ENCODE measurements around the gene CYBRD1. TPM values are rescaled to one million over a fixed set of nuclear protein-coding genes. Genes with fewer than 3 reads are reported as not detected.

The CYBRD1 gene
- total and polyA plus RNA-seq, 2 donors (not counting 1 experiment from before 2014, with no cell fraction given): 227 to 250 TPM

DNA sequence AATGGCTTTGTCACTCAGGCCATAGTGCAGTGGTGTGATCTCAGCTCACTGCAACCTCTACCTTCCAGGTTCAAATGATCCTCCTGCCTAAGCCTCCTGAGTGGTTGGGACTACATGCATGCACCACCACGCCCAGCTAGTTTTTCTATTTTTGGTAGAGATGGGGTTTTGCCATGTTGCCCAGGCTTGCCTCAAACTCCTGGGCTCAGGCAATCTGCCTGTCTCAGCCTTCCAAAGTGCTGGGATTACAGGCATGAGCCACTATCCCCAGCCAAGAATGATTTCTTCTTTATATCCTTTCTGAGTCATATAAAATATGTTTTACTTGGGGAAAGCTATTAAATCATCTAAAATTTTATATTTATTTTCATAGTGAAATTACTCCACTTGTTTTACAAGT, 61.3 kb downstream of the CYBRD1 start:
- Histone ChIP-seq H3K36me3 (ENCODE audit: control insufficient read depth, insufficient read depth, low read length) (no peaks in the 10 kb centered on the region), H2AFZ (ENCODE audit: low read length) (no peak overlapping the region), H3K9me3 (ENCODE audit: control insufficient read depth, insufficient read depth, low read depth, low read length) (no peaks in the 10 kb centered on the region), H3K4me2 (ENCODE audit: extremely low read depth, insufficient read depth, low read length) (no peak overlapping the region), H3K27me3 (ENCODE audit: control insufficient read depth, insufficient read depth, low read length) (peaks cover 6% of the 10 kb centered on the region), H3K27ac (ENCODE audit: insufficient read depth, low read length) (no peak overlapping the region), H3K4me1 (ENCODE audit: control insufficient read depth, extremely low read depth, insufficient read depth, low read length) (no peaks in the 10 kb centered on the region), H3K9ac (ENCODE audit: insufficient read depth, low read length) (no peak overlapping the region), H3K4me3 (replicated peaks in 1 of 4; ENCODE audit: control extremely low read depth in 1 of 4, insufficient read depth in 1 of 4, low read depth in 3 of 4, low read length in 4 of 4) (no peak overlapping the region), H3K79me2 (ENCODE audit: control insufficient read depth, insufficient read depth, low read length) (no peaks in the 10 kb centered on the region), H4K20me1 (ENCODE audit: control insufficient read depth, extremely low read depth, insufficient read depth, low read length) (no peaks in the 10 kb centered on the region)
- no peak for DNase-seq (ENCODE audit: low read depth in 2 of 2)
- no peak for TF ChIP-seq EZH2 (IDR thresholded peaks at IDR 0.05; ENCODE audit: low read length, missing control alignments)
- TF ChIP-seq, protein P1, sequence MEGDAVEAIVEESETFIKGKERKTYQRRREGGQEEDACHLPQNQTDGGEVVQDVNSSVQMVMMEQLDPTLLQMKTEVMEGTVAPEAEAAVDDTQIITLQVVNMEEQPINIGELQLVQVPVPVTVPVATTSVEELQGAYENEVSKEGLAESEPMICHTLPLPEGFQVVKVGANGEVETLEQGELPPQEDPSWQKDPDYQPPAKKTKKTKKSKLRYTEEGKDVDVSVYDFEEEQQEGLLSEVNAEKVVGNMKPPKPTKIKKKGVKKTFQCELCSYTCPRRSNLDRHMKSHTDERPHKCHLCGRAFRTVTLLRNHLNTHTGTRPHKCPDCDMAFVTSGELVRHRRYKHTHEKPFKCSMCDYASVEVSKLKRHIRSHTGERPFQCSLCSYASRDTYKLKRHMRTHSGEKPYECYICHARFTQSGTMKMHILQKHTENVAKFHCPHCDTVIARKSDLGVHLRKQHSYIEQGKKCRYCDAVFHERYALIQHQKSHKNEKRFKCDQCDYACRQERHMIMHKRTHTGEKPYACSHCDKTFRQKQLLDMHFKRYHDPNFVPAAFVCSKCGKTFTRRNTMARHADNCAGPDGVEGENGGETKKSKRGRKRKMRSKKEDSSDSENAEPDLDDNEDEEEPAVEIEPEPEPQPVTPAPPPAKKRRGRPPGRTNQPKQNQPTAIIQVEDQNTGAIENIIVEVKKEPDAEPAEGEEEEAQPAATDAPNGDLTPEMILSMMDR (conservative IDR thresholded peaks at IDR 0.05 in 1 of 2, IDR thresholded peaks at IDR 0.05 in 1 of 2; ENCODE audit: low read depth in 1 of 2, low read length in 2 of 2): no peak

DNA sequence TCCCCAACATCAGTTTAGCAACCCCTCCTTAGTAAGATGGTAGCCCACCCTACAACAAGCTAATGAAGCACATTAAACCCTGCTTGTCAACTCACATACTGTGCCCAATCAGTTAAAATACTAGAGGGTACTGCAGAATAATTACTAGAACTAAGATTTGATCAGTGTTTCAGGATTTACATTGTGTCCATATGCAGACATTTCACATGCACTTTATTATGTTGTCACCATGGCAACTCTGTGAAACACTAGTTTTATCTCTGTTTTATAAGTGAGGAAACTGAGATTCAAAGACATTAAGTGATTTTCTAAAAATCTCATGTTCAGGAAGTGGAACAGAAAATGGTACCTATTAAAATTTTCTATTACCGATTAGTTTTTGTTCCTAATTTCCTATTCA, 61.7 kb downstream of the CYBRD1 start:
- no peaks in the 10 kb centered on the region for H3K79me2 ChIP-seq (ENCODE audit: control insufficient read depth, insufficient read depth, low read length)
- no peak overlapping the region for H3K4me2 ChIP-seq (ENCODE audit: extremely low read depth, insufficient read depth, low read length)
- H4K20me1 ChIP-seq (ENCODE audit: control insufficient read depth, extremely low read depth, insufficient read depth, low read length): no peaks in the 10 kb centered on the region
- no peak overlapping the region for H2AFZ ChIP-seq (ENCODE audit: low read length)
- no peak overlapping the region for H3K27ac ChIP-seq (ENCODE audit: insufficient read depth, low read length)
- DNase-seq (ENCODE audit: low read depth in 2 of 2): no peak
- H3K9ac ChIP-seq (ENCODE audit: insufficient read depth, low read length): no peak overlapping the region
- no peaks in the 10 kb centered on the region for H3K4me1 ChIP-seq (ENCODE audit: control insufficient read depth, extremely low read depth, insufficient read depth, low read length)
- TF ChIP-seq, protein P1 (conservative IDR thresholded peaks at IDR 0.05 in 1 of 2, IDR thresholded peaks at IDR 0.05 in 1 of 2; ENCODE audit: low read depth in 1 of 2, low read length in 2 of 2): no peak
- no peak for TF ChIP-seq EZH2 (IDR thresholded peaks at IDR 0.05; ENCODE audit: low read length, missing control alignments)
- no peaks in the 10 kb centered on the region for H3K9me3 ChIP-seq (ENCODE audit: control insufficient read depth, insufficient read depth, low read depth, low read length)
- H3K36me3 ChIP-seq (ENCODE audit: control insufficient read depth, insufficient read depth, low read length): no peaks in the 10 kb centered on the region
- H3K4me3 ChIP-seq (replicated peaks in 1 of 4; ENCODE audit: control extremely low read depth in 1 of 4, insufficient read depth in 1 of 4, low read depth in 3 of 4, low read length in 4 of 4): no peak overlapping the region
- H3K27me3 ChIP-seq (ENCODE audit: control insufficient read depth, insufficient read depth, low read length): peaks cover 6% of the 10 kb centered on the region

DNA sequence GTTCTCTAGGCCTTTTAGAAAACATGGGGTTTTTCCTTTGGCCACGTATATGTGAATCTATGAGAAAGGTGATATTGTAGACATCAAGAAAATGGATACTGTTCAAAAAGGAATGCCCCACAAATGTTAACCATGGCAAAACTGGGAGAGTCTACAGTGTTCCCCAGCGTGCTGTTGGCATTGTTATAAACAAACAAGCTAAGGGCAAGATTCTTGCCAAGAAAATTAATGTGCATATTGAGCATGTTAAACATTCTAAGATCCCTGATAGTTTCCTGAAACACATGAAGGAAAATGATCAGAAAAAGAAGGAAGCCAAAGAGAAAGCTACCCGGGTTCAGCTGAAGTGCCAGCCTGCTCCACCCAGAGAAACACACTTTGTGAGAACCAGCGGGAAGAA, 64.9 kb downstream of the CYBRD1 start:
- H3K4me3 ChIP-seq (replicated peaks in 1 of 4; ENCODE audit: control extremely low read depth in 1 of 4, insufficient read depth in 1 of 4, low read depth in 3 of 4, low read length in 4 of 4): no peak overlapping the region
- H3K4me2 ChIP-seq (ENCODE audit: extremely low read depth, insufficient read depth, low read length): no peak overlapping the region
- no peak overlapping the region for H3K9ac ChIP-seq (ENCODE audit: insufficient read depth, low read length)
- no peaks in the 10 kb centered on the region for H3K36me3 ChIP-seq (ENCODE audit: control insufficient read depth, insufficient read depth, low read length)
- no peak overlapping the region for H3K27ac ChIP-seq (ENCODE audit: insufficient read depth, low read length)
- no peaks in the 10 kb centered on the region for H4K20me1 ChIP-seq (ENCODE audit: control insufficient read depth, extremely low read depth, insufficient read depth, low read length)
- H2AFZ ChIP-seq (ENCODE audit: low read length): no peak overlapping the region
- H3K9me3 ChIP-seq (ENCODE audit: control insufficient read depth, insufficient read depth, low read depth, low read length): no peaks in the 10 kb centered on the region
- no peaks in the 10 kb centered on the region for H3K4me1 ChIP-seq (ENCODE audit: control insufficient read depth, extremely low read depth, insufficient read depth, low read length)
- no peaks in the 10 kb centered on the region for H3K79me2 ChIP-seq (ENCODE audit: control insufficient read depth, insufficient read depth, low read length)
- peaks cover 6% of the 10 kb centered on the region for H3K27me3 ChIP-seq (ENCODE audit: control insufficient read depth, insufficient read depth, low read length)
- no peak for DNase-seq (ENCODE audit: low read depth in 2 of 2)
- TF ChIP-seq, protein P1 (conservative IDR thresholded peaks at IDR 0.05 in 1 of 2, IDR thresholded peaks at IDR 0.05 in 1 of 2; ENCODE audit: low read depth in 1 of 2, low read length in 2 of 2): no peak
- TF ChIP-seq EZH2 (IDR thresholded peaks at IDR 0.05; ENCODE audit: low read length, missing control alignments): no peak
